AG04449 (cell line): ENCODE data around the gene ATP6V0E2.

ENCODE experiments used
- CTCF ChIA-PET: fragments of 350-600 bp; formaldehyde crosslinking; extraction: SDS; loops from one replicate; lab custom pipeline; 2021; ENCODE audit warnings: antibody characterized with exemption; lab: Yijun Ruan, JAX
- POLR2A ChIA-PET: fragments of 400-600, 350-600 bp; formaldehyde crosslinking; extraction: SDS; loops from one replicate; lab custom pipeline; 2020; ENCODE audit warnings: antibody characterized with exemption, inconsistent platforms; lab: Yijun Ruan, JAX
- DNase-seq: peaks from one replicate; pipeline ENCODE4 v3.0.0-alpha.2; 2010; ENCODE audit warnings: low read depth, low spot score
- H3K4me3 ChIP-seq: 2 replicates; pipeline ENCODE4 v1.5.1; 2011; ENCODE audit warnings: low read depth, mild to moderate bottlenecking, control low read depth, low read length
- TF ChIP-seq, protein P1 (sequence below): IDR thresholded peaks from one replicate; pipeline ENCODE4 v1.5.1; 2011; ENCODE audit warnings: mild to moderate bottlenecking, moderate library complexity, low read length, control low read depth, inconsistent platforms; ENCODE audit not compliant: insufficient read depth; ENCODE audit errors: missing control alignments

Gene ATP6V0E2

DNA sequence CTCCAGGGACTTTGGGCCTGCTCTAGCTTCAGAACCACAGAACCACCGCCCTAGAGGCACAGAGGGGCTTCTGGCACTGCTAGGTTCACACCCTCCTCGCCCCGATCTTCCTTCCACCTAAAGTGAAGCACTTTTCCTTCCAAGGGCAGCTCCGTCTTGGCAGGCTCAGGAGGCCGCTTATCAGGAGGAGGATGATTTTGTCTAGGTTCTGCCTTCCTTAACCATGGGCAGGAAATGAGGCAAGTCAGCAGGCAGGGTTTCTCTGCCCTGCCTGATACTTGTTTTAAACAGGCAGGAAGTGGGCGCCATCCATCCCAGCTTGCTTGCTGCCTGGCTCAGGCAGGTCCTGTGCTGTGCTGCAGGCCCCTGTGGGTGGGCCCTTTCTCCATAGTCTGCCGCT is 8.3 kb upstream of the ATP6V0E2 start:
- POLR2A ChIA-PET = no interaction called here
- CTCF ChIA-PET = interaction anchor here (1.3 to 1.4 kb wide), 2 partner anchors 10 to 58 kb away, joined by 4 read pairs; no protein-coding TSS in a partner anchor
- TF ChIP-seq, protein P1, sequence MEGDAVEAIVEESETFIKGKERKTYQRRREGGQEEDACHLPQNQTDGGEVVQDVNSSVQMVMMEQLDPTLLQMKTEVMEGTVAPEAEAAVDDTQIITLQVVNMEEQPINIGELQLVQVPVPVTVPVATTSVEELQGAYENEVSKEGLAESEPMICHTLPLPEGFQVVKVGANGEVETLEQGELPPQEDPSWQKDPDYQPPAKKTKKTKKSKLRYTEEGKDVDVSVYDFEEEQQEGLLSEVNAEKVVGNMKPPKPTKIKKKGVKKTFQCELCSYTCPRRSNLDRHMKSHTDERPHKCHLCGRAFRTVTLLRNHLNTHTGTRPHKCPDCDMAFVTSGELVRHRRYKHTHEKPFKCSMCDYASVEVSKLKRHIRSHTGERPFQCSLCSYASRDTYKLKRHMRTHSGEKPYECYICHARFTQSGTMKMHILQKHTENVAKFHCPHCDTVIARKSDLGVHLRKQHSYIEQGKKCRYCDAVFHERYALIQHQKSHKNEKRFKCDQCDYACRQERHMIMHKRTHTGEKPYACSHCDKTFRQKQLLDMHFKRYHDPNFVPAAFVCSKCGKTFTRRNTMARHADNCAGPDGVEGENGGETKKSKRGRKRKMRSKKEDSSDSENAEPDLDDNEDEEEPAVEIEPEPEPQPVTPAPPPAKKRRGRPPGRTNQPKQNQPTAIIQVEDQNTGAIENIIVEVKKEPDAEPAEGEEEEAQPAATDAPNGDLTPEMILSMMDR = no peak

DNA sequence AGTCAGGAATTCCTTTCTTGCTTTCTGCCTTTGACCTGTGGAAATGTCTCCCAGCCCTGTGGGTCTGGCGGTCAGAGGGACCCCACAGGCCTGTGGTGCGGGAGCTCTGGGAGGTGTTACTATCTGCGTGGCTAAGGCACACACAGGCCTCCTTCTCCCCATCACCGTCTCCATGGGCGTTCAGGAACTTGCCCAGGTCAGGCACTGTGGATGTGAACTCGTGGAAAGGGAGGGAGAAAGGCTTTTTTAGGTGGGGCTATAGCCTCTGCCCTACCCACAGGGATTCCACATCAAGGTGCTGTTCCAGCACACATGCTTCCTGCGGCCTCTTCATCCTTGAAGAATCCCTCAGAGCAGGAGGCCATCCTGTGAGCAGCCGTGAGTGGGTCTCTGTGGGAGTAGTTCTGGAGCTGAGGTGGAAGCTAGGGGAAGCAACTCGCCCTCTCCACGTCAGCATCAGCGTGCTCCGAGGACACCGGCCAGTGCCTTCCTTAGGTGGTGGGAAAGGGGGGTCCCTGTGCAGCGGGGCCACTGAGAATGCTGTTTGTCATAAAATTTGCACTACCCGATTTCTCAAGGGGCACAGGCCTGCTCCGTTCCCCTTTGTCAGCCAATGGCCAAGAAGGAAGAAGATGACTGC is 7.5 kb upstream of the ATP6V0E2 start:
- DNase-seq = no peak
- TF ChIP-seq, protein P1 = no peak
- no peak overlapping the region for H3K4me3 ChIP-seq
- CTCF ChIA-PET = interaction anchor here (1.3 kb wide), 1 partner anchor 11 kb away, joined by 4 read pairs; no protein-coding TSS in a partner anchor
- POLR2A ChIA-PET = no interaction called here

More for the DNA sequence above, 8.3 kb upstream of the ATP6V0E2 start:
- no peak overlapping the region for H3K4me3 ChIP-seq
- DNase-seq = no peak

DNA sequence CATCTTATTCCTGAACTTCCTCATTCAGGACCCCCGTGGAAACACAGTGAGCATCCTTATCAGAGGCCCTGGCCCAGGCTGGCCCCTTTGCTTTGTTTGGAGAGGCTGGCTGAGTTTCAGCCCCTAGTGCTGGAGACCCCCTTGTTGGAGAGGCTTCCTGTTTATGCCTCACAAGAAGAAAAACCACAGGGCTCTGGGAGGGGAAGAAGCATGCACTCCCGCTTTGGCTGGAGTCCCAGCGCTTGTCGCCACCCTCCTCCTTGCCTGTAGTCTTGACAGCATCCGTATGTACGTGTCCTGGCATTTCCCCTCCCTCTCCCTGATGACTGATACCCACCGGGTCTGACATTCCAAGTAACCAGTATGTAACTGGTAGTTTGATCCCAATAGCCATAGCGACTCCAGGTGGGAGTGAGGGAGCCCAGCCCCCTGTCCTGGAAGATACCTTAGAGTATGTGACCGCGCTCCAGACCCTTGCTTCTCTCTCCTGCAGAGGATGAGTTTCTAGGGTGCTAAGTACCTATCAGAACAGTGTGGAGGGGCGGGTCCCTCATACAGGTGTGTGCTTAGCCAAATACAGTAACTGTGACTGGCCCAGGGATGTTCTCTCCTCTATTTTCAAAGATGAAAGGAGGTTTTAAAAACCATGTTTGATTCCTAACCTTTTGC is 6.9 kb upstream of the ATP6V0E2 start:
- TF ChIP-seq, protein P1 = no peak
- DNase-seq = peak; percentile 31
- ChIA-PET POLR2A (no interaction called here), CTCF (interaction anchor here (0.9 kb wide), 1 partner anchor 24 kb away, joined by 3 read pairs; no protein-coding TSS in a partner anchor)
- H3K4me3 ChIP-seq = no peak overlapping the region

DNA sequence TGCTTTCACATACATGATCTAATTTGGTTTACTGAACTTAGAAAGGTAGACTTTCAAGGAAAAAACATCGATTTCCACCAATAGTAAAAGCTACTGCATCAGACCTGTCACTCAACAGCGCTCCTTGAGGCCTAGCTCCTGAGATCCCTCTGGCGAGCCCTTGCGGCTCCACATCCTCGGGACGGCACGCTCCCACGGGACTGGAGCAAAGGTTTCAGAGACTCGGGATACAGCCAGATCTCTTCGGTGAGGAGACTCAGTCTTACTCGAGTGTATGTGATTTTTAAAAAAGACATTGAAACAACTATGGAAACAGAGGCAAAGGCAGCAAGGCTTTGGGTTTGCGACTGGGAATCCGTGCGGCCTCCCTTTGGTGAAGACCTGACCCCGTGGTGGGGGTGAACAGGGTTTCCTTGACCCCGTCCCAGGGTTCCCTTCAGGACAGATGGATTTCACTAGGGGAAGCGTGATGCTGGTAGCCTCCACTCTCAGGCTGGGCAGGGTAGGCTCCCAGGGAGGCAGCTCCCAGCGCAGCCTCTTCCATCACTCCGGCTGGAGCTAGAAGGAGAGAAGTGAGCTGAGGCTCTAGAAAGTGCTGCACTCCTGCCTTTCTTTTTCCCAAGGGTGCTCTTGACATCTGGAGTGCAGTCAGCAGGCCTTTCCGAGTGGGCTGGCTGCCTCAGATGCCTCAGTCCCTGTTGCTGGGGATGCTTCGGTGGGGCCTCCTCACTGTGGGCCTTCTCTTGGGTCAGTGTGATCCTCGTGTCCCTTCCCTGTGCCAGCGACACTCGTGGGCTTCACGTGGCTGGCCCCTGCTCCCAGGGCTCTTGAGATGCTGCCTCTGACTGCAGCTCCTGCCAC is 5.8 kb upstream of the ATP6V0E2 start:
- ChIA-PET CTCF (interaction anchor here (0.9 kb wide), 1 partner anchor 25 kb away, joined by 3 read pairs; no protein-coding TSS in a partner anchor), POLR2A (no interaction called here)
- TF ChIP-seq, protein P1 = no peak
- DNase-seq = no peak
- no peak overlapping the region for H3K4me3 ChIP-seq

DNA sequence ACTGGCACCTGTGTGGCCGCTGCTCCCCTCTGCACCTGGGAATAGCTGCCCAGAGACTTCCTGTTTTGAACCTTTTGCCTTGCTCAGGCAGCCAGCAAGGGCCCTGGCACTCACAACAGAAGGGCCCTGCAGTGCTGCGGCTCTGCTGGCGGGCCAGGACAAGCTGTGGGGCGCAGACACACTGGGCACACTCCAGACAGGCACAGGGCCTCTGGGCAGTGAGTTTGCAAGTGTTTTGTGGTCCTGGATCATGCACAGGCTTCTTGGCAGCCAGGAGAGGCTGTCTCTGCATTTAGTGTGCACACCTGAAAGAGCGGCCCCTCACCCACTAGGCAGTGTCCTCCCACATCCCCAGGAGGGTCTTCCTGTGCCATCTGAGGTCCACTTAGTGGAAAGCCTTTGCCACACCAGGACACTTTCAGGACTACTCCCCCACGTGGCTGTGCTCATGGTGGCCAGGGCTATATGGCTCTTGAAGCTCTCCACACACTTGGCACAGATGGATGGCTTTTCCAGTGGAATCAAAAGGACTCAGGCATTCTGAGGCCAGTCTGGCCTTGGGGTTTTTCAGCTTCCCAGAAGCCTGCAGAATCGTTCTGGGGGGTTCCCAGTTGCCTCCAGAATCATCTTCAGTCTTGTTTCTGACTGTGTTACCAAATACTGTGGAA is 5.0 kb upstream of the ATP6V0E2 start:
- TF ChIP-seq, protein P1 = no peak
- ChIA-PET CTCF (no interaction called here), POLR2A (no interaction called here)
- DNase-seq = no peak
- no peak overlapping the region for H3K4me3 ChIP-seq
